Activated T-cell treated with anti-CD3 and anti-CD28 coated beads, Interleukin-2, amount 50 U/mL, for 4 hours (primary cell): Measurements from ENCODE around the gene CPA2. TPM values are rescaled to one million over a fixed set of nuclear protein-coding genes. Genes with fewer than 3 reads are reported as not detected.
A peak's percentile ranks its signal among the peaks of the same experiment; 100 is the strongest.
"Not testable (repeated sequence)": the region's sequence is repeated elsewhere in the genome, so short reads cannot be mapped to it uniquely, and the experiment has no call there.

Source experiments
- ATAC-seq, 2 donors: fragments of 200-7000 bp; cut with Tn5 transposase; one replicate each; pipeline ENCODE4 v1.10.0; 2021
- DNase-seq: peaks from one replicate; pipeline ENCODE4 v3.0.0-alpha.2; 2020
- H3K27me3 Mint-ChIP-seq: one replicate; pipeline ENCODE4 v1.8.0; 2021; ENCODE audit warnings: low read depth, mixed read lengths
- H3K36me3 Mint-ChIP-seq: one replicate; pipeline ENCODE4 v1.8.0; 2022; ENCODE audit warnings: mixed read lengths; ENCODE audit not compliant: insufficient read depth
- H3K4me1 Mint-ChIP-seq: one replicate; pipeline ENCODE4 v1.8.0; 2021; ENCODE audit warnings: low read depth, mixed read lengths
- H3K4me3 Mint-ChIP-seq: one replicate; pipeline ENCODE4 v1.8.0; 2021; ENCODE audit warnings: mild to moderate bottlenecking, moderate library complexity, mixed read lengths
- H3K9me3 Mint-ChIP-seq: one replicate; pipeline ENCODE4 v1.8.0; 2021; ENCODE audit warnings: mixed read lengths
- total RNA-seq, 3 donors: library from RNA; stranded (reverse); gene quantifications; one replicate each; pipeline ENCODE4 v1.2.1, GENCODE V29; 2021

The CPA2 gene
- total RNA-seq, 3 donors from 2014 or later = 0.55 to 1.5 (median 0.87) TPM

- not testable (repeated sequence) for DNase-seq, H3K4me1 Mint-ChIP-seq, H3K4me3 Mint-ChIP-seq, H3K9me3 Mint-ChIP-seq, ATAC-seq, H3K36me3 Mint-ChIP-seq
- peaks cover 10% of the 10 kb centered on the region for H3K27me3 Mint-ChIP-seq
These were observed 30.3 kb upstream of the CPA2 start for GRCh38 chr7:130236361-130236760.

GRCh38 chr7:130240240-130240639, 26.4 kb upstream of the CPA2 start:
- no peaks in the 10 kb centered on the region for H3K9me3 Mint-ChIP-seq
- ATAC-seq = no peak
- no peak overlapping the region for H3K4me3 Mint-ChIP-seq
- peaks cover 5% of the 10 kb centered on the region for H3K27me3 Mint-ChIP-seq
- H3K4me1 Mint-ChIP-seq = peaks cover 3% of the 10 kb centered on the region
- no peak for DNase-seq
- H3K36me3 Mint-ChIP-seq = no peaks in the 10 kb centered on the region

GRCh38 chr7:130242198-130243014, 24.3 kb upstream of the CPA2 start:
- Mint-ChIP-seq H3K27me3 (no peaks in the 10 kb centered on the region), H3K36me3 (no peaks in the 10 kb centered on the region), H3K4me3 (no peak overlapping the region), H3K9me3 (peaks cover 9% of the 10 kb centered on the region), H3K4me1 (peaks cover 3% of the 10 kb centered on the region)
- DNase-seq (peak; percentile 49), ATAC-seq (peak; percentile 82 to 85)

- not testable (repeated sequence) for DNase-seq, ATAC-seq, H3K27me3 Mint-ChIP-seq, H3K4me3 Mint-ChIP-seq, H3K9me3 Mint-ChIP-seq, H3K4me1 Mint-ChIP-seq, H3K36me3 Mint-ChIP-seq
These were observed 23.2 kb upstream of the CPA2 start for GRCh38 chr7:130243486-130243885.

GRCh38 chr7:130246491-130246890, 20.2 kb upstream of the CPA2 start:
- H3K4me1 Mint-ChIP-seq, H3K27me3 Mint-ChIP-seq, DNase-seq, H3K4me3 Mint-ChIP-seq, ATAC-seq, H3K9me3 Mint-ChIP-seq, H3K36me3 Mint-ChIP-seq: not testable (repeated sequence)

- H3K9me3 Mint-ChIP-seq = peaks cover 15% of the 10 kb centered on the region
- not testable (repeated sequence) for H3K4me1 Mint-ChIP-seq, H3K36me3 Mint-ChIP-seq, ATAC-seq, H3K4me3 Mint-ChIP-seq, DNase-seq, H3K27me3 Mint-ChIP-seq
These were observed 17.8 kb upstream of the CPA2 start for GRCh38 chr7:130248842-130249241.

- DNase-seq, H3K27me3 Mint-ChIP-seq, H3K4me3 Mint-ChIP-seq, H3K4me1 Mint-ChIP-seq, H3K36me3 Mint-ChIP-seq, ATAC-seq: not testable (repeated sequence)
- H3K9me3 Mint-ChIP-seq = peaks cover 15% of the 10 kb centered on the region
These were observed 17.0 kb upstream of the CPA2 start for GRCh38 chr7:130249626-130250025.

GRCh38 chr7:130254555-130254954, 12.1 kb upstream of the CPA2 start:
- ATAC-seq (no peak), DNase-seq (no peak)
- H3K9me3 Mint-ChIP-seq = peaks cover 5% of the 10 kb centered on the region
- no peak overlapping the region for H3K4me3 Mint-ChIP-seq
- no peaks in the 10 kb centered on the region for H3K4me1 Mint-ChIP-seq
- no peaks in the 10 kb centered on the region for H3K36me3 Mint-ChIP-seq
- peaks cover 8% of the 10 kb centered on the region for H3K27me3 Mint-ChIP-seq

- Mint-ChIP-seq H3K27me3 (peaks cover 6% of the 10 kb centered on the region), H3K4me3 (no peak overlapping the region), H3K36me3 (no peaks in the 10 kb centered on the region), H3K9me3 (peaks cover 5% of the 10 kb centered on the region), H3K4me1 (no peaks in the 10 kb centered on the region)
- ATAC-seq (no peak), DNase-seq (no peak)
These were observed 10.0 kb upstream of the CPA2 start for GRCh38 chr7:130256704-130257103.

- Mint-ChIP-seq H3K27me3 (no peaks in the 10 kb centered on the region), H3K4me3 (no peak overlapping the region), H3K36me3 (no peaks in the 10 kb centered on the region), H3K4me1 (no peaks in the 10 kb centered on the region), H3K9me3 (peaks cover 2% of the 10 kb centered on the region)
- DNase-seq (no peak), ATAC-seq (no peak)
These were observed 8.1 kb upstream of the CPA2 start for GRCh38 chr7:130258494-130259078.

GRCh38 chr7:130262448-130262847, 4.2 kb upstream of the CPA2 start:
- ATAC-seq = no peak
- no peaks in the 10 kb centered on the region for H3K4me1 Mint-ChIP-seq
- H3K36me3 Mint-ChIP-seq = no peaks in the 10 kb centered on the region
- H3K27me3 Mint-ChIP-seq = peaks cover 2% of the 10 kb centered on the region
- no peak overlapping the region for H3K4me3 Mint-ChIP-seq
- H3K9me3 Mint-ChIP-seq = no peaks in the 10 kb centered on the region
- DNase-seq = no peak

GRCh38 chr7:130263130-130263529, 3.5 kb upstream of the CPA2 start:
- no peak for ATAC-seq
- Mint-ChIP-seq H3K4me1 (no peaks in the 10 kb centered on the region), H3K36me3 (no peaks in the 10 kb centered on the region), H3K9me3 (no peaks in the 10 kb centered on the region), H3K27me3 (peaks cover 2% of the 10 kb centered on the region), H3K4me3 (no peak overlapping the region)
- no peak for DNase-seq

GRCh38 chr7:130266961-130267321, 278 bp downstream of the CPA2 start:
- no peak for ATAC-seq
- no peak overlapping the region for H3K4me3 Mint-ChIP-seq
- peaks cover 2% of the 10 kb centered on the region for H3K27me3 Mint-ChIP-seq

GRCh38 chr7:130268463-130269317, 2.0 kb downstream of the CPA2 start:
- no peak for DNase-seq
- ATAC-seq = no peak
- Mint-ChIP-seq H3K9me3 (no peaks in the 10 kb centered on the region), H3K27me3 (peaks cover 4% of the 10 kb centered on the region), H3K36me3 (no peaks in the 10 kb centered on the region), H3K4me3 (no peak overlapping the region), H3K4me1 (no peaks in the 10 kb centered on the region)

More at GRCh38 chr7:130266961-130267321, 278 bp downstream of the CPA2 start:
- Mint-ChIP-seq H3K4me1 (no peaks in the 10 kb centered on the region), H3K9me3 (no peaks in the 10 kb centered on the region), H3K36me3 (no peaks in the 10 kb centered on the region)
- DNase-seq = no peak
